ENCODE measurements around the gene SYNGAP1. TPM values are rescaled to one million over a fixed set of nuclear protein-coding genes. Genes with fewer than 3 reads are reported as not detected.
"Not testable (repeated sequence)": the region's sequence is repeated elsewhere in the genome, so short reads cannot be mapped to it uniquely, and the experiment has no call there.

Gene SYNGAP1
- total RNA-seq, 3 donors from 2014 or later, result 18.6 to 23.4 (median 20.2) TPM

GRCh38 chr6:33481192-33481591 is 61.3 kb downstream of the SYNGAP1 start:
- ATAC-seq, result no peak
- no peak for DNase-seq
- H3K4me3 Mint-ChIP-seq, result no peak overlapping the region

GRCh38 chr6:33482620-33483019 is 62.8 kb downstream of the SYNGAP1 start:
- not testable (repeated sequence) for ATAC-seq; H3K36me3 Mint-ChIP-seq (ENCODE audit: insufficient read depth); H3K4me3 Mint-ChIP-seq; H3K9me3 Mint-ChIP-seq; H3K27me3 Mint-ChIP-seq (ENCODE audit: low read depth); H3K4me1 Mint-ChIP-seq (ENCODE audit: low read depth); DNase-seq

More at GRCh38 chr6:33481192-33481591, 61.3 kb downstream of the SYNGAP1 start:
- H3K27me3 Mint-ChIP-seq (ENCODE audit: low read depth), result peaks cover 6% of the 10 kb centered on the region
- H3K36me3 Mint-ChIP-seq (ENCODE audit: insufficient read depth), result no peaks in the 10 kb centered on the region
- no peaks in the 10 kb centered on the region for H3K9me3 Mint-ChIP-seq
- no peaks in the 10 kb centered on the region for H3K4me1 Mint-ChIP-seq (ENCODE audit: low read depth)

DNA sequence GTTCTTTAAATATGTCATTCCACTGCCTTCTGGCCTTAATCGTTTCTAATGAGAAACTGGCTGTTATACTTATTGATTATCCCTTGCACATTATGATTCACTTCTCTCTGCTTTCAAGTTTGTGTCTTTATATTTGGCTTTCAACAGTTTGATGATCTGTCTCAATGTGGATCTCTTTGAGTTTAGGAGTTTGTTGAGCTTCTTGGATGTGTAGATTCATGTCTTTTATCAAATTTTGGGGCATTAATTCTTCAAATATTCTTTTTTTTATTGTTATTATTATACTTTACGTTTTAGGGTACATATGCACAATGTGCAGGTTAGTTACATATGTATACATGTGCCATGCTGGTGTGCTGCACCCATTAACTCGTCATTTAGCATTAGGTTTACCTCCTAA is 63.8 kb downstream of the SYNGAP1 start:
- no peaks in the 10 kb centered on the region for H3K36me3 Mint-ChIP-seq (ENCODE audit: insufficient read depth)
- no peaks in the 10 kb centered on the region for H3K4me1 Mint-ChIP-seq (ENCODE audit: low read depth)
- H3K27me3 Mint-ChIP-seq (ENCODE audit: low read depth), result peaks cover 13% of the 10 kb centered on the region
- no peaks in the 10 kb centered on the region for H3K9me3 Mint-ChIP-seq
- no peak for DNase-seq
- H3K4me3 Mint-ChIP-seq, result no peak overlapping the region
- no peak for ATAC-seq

- not testable (repeated sequence) for DNase-seq; ATAC-seq; H3K4me1 Mint-ChIP-seq (ENCODE audit: low read depth); H3K4me3 Mint-ChIP-seq; H3K36me3 Mint-ChIP-seq (ENCODE audit: insufficient read depth); H3K9me3 Mint-ChIP-seq
- peaks cover 15% of the 10 kb centered on the region for H3K27me3 Mint-ChIP-seq (ENCODE audit: low read depth)
These were observed 64.9 kb downstream of the SYNGAP1 start for GRCh38 chr6:33484673-33485262.

DNA sequence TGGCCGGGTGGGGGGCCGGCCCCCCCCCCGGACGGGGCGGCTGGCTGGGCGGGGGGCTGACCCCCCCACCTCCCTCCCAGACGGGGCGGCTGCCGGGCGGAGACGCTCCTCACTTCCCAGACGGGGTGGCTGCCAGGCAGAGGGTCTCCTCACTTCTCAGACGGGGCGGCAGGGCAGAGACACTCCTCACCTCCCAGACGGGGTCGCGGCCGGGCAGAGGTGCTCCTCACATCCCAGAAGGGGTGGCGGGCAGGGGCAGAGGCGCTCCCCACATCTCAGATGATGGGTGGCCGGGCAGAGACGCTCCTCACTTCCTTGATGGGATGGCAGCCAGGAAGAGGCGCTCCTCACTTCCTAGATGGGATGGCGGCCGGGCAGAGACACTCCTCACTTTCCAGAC is 65.8 kb downstream of the SYNGAP1 start:
- not testable (repeated sequence) for H3K4me3 Mint-ChIP-seq

GRCh38 chr6:33488339-33488738 is 68.5 kb downstream of the SYNGAP1 start:
- Mint-ChIP-seq H3K4me3 (no peak overlapping the region), H3K36me3 (ENCODE audit: insufficient read depth) (no peaks in the 10 kb centered on the region), H3K9me3 (no peaks in the 10 kb centered on the region), H3K27me3 (ENCODE audit: low read depth) (peaks cover 12% of the 10 kb centered on the region), H3K4me1 (ENCODE audit: low read depth) (no peaks in the 10 kb centered on the region)
- no peak for DNase-seq
- no peak for ATAC-seq

More for the DNA sequence above, 65.8 kb downstream of the SYNGAP1 start:
- not testable (repeated sequence) for H3K36me3 Mint-ChIP-seq (ENCODE audit: insufficient read depth); H3K9me3 Mint-ChIP-seq; ATAC-seq; DNase-seq; H3K4me1 Mint-ChIP-seq (ENCODE audit: low read depth)
- H3K27me3 Mint-ChIP-seq (ENCODE audit: low read depth), result peaks cover 15% of the 10 kb centered on the region

DNA sequence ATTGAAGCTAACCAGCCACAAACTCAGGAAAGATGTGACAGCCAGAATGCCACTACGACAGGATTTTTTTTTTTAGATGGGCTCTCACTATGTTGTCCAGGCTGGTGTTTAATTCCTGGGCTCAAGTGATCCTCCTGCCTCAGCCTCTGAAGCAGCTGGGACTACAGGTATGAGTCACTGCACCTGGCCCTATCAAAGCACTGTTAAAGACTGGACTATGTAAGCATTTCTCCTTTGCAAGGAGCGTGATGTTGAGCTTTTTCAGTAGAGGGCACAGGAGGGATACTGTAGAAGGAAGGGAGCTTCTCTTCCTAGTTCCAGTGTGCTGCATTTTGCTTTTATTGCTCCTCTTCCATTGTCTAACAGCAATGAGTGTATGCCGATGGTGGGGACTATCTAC is 70.3 kb downstream of the SYNGAP1 start:
- DNase-seq (no peak), ATAC-seq (no peak)
- Mint-ChIP-seq H3K27me3 (ENCODE audit: low read depth) (peaks cover 12% of the 10 kb centered on the region), H3K4me3 (no peak overlapping the region), H3K9me3 (no peaks in the 10 kb centered on the region), H3K4me1 (ENCODE audit: low read depth) (no peaks in the 10 kb centered on the region), H3K36me3 (ENCODE audit: insufficient read depth) (no peaks in the 10 kb centered on the region)

DNA sequence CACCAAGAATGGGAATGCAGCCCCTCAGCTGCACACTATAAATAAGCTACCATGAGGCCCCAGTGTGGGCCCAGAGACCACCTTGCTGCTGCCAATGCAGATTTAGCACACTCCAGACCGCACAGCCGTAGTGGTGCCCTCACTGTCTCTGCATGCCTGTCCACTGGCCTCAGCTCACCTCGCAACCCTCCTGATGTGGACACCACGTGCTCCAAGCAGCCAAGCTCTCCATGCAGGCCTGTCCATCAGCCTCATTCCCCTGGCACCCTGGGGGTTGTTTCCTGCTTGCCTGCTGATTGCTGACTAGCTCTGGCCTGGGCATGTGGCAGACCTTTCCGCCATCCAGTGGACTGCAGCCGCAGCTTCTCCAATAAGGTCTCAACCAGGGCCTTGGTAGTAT is 70.8 kb downstream of the SYNGAP1 start:
- H3K9me3 Mint-ChIP-seq, result no peaks in the 10 kb centered on the region
- no peak for DNase-seq
- no peaks in the 10 kb centered on the region for H3K4me1 Mint-ChIP-seq (ENCODE audit: low read depth)
- ATAC-seq, result no peak
- H3K36me3 Mint-ChIP-seq (ENCODE audit: insufficient read depth), result no peaks in the 10 kb centered on the region
- no peak overlapping the region for H3K4me3 Mint-ChIP-seq
- H3K27me3 Mint-ChIP-seq (ENCODE audit: low read depth), result peaks cover 12% of the 10 kb centered on the region

DNA sequence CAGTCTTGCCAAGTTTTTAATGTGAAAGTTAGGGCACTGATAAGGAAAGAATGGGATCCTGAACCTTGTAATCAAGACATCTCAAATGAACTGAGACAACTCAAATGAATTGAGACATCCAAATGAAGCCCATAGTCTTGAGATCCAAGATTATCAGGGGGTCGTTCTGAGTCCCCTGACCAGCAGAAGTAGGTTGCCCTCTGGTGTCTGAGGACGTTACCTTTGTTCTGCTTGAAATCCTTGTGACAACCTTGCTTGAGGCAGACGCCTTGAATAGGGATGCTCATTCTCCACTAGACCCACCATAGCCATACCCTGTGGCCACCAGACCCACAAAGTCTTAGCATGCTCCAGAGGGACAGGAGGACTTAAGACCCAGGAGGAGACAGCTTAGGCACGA is 72.2 kb downstream of the SYNGAP1 start:
- DNase-seq, result no peak
- H3K4me1 Mint-ChIP-seq (ENCODE audit: low read depth), result no peaks in the 10 kb centered on the region
- peaks cover 9% of the 10 kb centered on the region for H3K27me3 Mint-ChIP-seq (ENCODE audit: low read depth)
- no peak overlapping the region for H3K4me3 Mint-ChIP-seq
- no peaks in the 10 kb centered on the region for H3K9me3 Mint-ChIP-seq
- H3K36me3 Mint-ChIP-seq (ENCODE audit: insufficient read depth), result no peaks in the 10 kb centered on the region
- ATAC-seq, result no peak

DNA sequence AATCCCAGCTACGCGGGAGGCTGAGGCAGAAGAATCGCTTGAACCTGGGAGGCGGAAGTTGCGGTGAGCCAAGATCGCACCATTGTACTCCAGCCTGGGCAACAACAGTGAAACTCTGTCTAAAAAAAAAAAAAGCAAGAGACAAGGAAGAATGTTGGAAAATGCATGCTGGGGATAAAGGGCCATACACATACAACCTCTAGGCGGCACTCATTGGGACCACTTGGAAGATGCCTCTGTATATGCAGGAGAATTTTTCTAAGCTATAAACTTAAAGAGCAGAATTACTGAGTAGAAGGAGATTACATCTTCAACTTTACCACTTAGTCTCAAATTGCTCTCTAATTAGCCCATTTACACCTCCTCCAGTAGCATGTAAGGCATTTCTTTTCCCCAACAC is 77.3 kb downstream of the SYNGAP1 start:
- no peak for ATAC-seq
- H3K9me3 Mint-ChIP-seq, result no peaks in the 10 kb centered on the region

DNA sequence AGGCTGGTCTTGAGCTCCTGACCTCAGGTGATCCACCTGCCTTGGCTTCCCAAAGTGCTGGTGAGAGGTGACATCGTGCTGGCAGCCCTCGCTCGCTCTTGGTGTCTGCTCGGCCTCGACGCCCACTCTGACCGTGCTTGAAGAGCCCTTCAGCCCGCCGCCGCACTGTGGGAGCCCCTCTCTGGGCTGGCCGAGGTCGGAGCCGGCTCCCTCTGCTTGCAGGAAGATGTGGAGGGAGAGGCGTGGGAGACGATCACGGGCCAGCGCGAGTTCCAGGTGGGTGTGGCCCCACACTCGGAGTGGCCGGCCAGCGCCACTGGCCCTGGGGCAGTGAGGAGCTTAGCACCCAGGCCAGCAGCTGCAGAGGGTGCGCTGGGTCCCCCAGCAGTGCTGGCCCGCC is 82.6 kb downstream of the SYNGAP1 start:
- Mint-ChIP-seq H3K4me3 (no peak overlapping the region), H3K4me1 (ENCODE audit: low read depth) (no peaks in the 10 kb centered on the region), H3K27me3 (ENCODE audit: low read depth) (no peaks in the 10 kb centered on the region), H3K36me3 (ENCODE audit: insufficient read depth) (no peaks in the 10 kb centered on the region), H3K9me3 (no peaks in the 10 kb centered on the region)
- no peak for ATAC-seq
- DNase-seq, result no peak

More for the DNA sequence above, 77.3 kb downstream of the SYNGAP1 start:
- Mint-ChIP-seq H3K4me3 (no peak overlapping the region), H3K27me3 (ENCODE audit: low read depth) (no peaks in the 10 kb centered on the region), H3K36me3 (ENCODE audit: insufficient read depth) (no peaks in the 10 kb centered on the region), H3K4me1 (ENCODE audit: low read depth) (no peaks in the 10 kb centered on the region)
- no peak for DNase-seq

DNA sequence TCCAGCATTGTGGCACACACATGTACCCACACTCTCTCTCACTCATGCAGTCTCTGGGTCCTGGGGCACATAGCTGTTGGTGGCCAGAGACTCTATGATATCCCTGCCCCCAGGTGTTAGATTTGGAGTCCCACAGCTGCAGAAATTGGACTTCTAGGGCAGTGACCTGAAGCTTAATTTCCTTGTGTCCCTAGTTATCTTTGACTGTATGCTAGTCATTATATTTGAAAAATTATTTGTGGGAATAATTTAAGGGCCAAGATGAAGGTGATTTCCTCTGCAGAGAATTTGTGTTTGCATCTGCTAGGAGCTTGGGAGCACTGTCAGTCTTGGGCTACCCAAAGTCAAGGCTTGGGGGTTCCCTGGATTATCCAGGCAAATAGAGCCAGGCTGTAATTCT is 84.6 kb downstream of the SYNGAP1 start:
- H3K36me3 Mint-ChIP-seq (ENCODE audit: insufficient read depth), result no peaks in the 10 kb centered on the region
- H3K9me3 Mint-ChIP-seq, result no peaks in the 10 kb centered on the region
- peaks cover 4% of the 10 kb centered on the region for H3K4me1 Mint-ChIP-seq (ENCODE audit: low read depth)
- no peak overlapping the region for H3K4me3 Mint-ChIP-seq
- ATAC-seq, result no peak
- no peak for DNase-seq
- peaks cover 8% of the 10 kb centered on the region for H3K27me3 Mint-ChIP-seq (ENCODE audit: low read depth)

Other genes with a start within 250 kb of the SYNGAP1 start
- gene COL11A2, start 227.6 kb upstream of the SYNGAP1 start, total RNA-seq, result under 1 TPM; 0.48 to 0.98 (median 0.60) TPM
- gene RXRB, start 219.4 kb upstream of the SYNGAP1 start, total RNA-seq, result 10 to 100 TPM; 55.2 to 62.3 (median 60.8) TPM
- gene SLC39A7, start 219.2 kb upstream of the SYNGAP1 start, total RNA-seq, result 10 to 100 TPM; 68.7 to 78.3 (median 72.1) TPM
- 10 to 100 TPM; 11.7 to 20.1 (median 19.4) TPM for gene HSD17B8, start 215.4 kb upstream of the SYNGAP1 start, total RNA-seq
- gene RING1, start 211.6 kb upstream of the SYNGAP1 start, total RNA-seq, result 10 to 100 TPM; 64.7 to 66.5 (median 66.3) TPM
- gene VPS52, start 148.2 kb upstream of the SYNGAP1 start, total RNA-seq, result 10 to 100 TPM; 51.2 to 65.4 (median 63.5) TPM
- gene RPS18, start 148.0 kb upstream of the SYNGAP1 start, total RNA-seq, result 1,000 to 10,000 TPM; 4,231 to 4,415 (median 4,409) TPM
- 1 to 10 TPM; 2.6 to 3.8 (median 3.7) TPM for gene B3GALT4, start 142.9 kb upstream of the SYNGAP1 start, total RNA-seq
- gene WDR46, start 130.8 kb upstream of the SYNGAP1 start, total RNA-seq, result 100 to 1,000 TPM; 188 to 198 (median 197) TPM
- gene PFDN6, start 130.5 kb upstream of the SYNGAP1 start, total RNA-seq, result 100 to 1,000 TPM; 153 to 157 (median 153) TPM
- 10 to 100 TPM; 11.6 to 15.8 (median 15.4) TPM for gene RGL2, start 121.1 kb upstream of the SYNGAP1 start, total RNA-seq
- 100 to 1,000 TPM; 265 to 315 (median 301) TPM for gene TAPBP, start 106.0 kb upstream of the SYNGAP1 start, total RNA-seq
- gene ZBTB22, start 102.3 kb upstream of the SYNGAP1 start, total RNA-seq, result 1 to 10 TPM; 6.1 to 9.4 (median 8.9) TPM
- gene DAXX, start 97.1 kb upstream of the SYNGAP1 start, total RNA-seq, result 10 to 100 TPM; 73.6 to 88.5 (median 81.5) TPM
- 1 to 10 TPM; 7.3 to 8.3 (median 7.4) TPM for gene KIFC1, start 28.2 kb upstream of the SYNGAP1 start, total RNA-seq
- 10 to 100 TPM; 24.4 to 29.4 (median 26.8) TPM for gene PHF1, start 9.1 kb upstream of the SYNGAP1 start, total RNA-seq
- 10 to 100 TPM; 76.6 to 84.5 (median 79.2) TPM for gene CUTA, start 2.0 kb upstream of the SYNGAP1 start, total RNA-seq
- gene ZBTB9, start 34.5 kb downstream of the SYNGAP1 start, total RNA-seq, result 10 to 100 TPM; 22.9 to 23.4 (median 22.9) TPM
- gene BAK1, start 160.2 kb downstream of the SYNGAP1 start, total RNA-seq, result 10 to 100 TPM; 42.1 to 52.0 (median 49.8) TPM
- gene ITPR3, start 201.3 kb downstream of the SYNGAP1 start, total RNA-seq, result 10 to 100 TPM; 34.6 to 37.2 (median 35.5) TPM

Measured in activated T-cell treated with anti-CD3 and anti-CD28 coated beads, Interleukin-2, amount 50 U/mL, for 4 hours (primary cell).